H1 (cell line): ENCODE data around the gene BBS9. TPM values are rescaled to one million over a fixed set of nuclear protein-coding genes. Genes with fewer than 3 reads are reported as not detected.

ENCODE experiments used
- CTCF ChIA-PET: fragments of 300-600 bp; sonication (Branson Sonifier 250); formaldehyde crosslinking; loops from one replicate; lab custom pipeline; 2021; ENCODE audit not compliant: partially characterized antibody; lab: Charles Lee
- POLR2A ChIA-PET: fragments of 300-600 bp; sonication (Branson Sonifier 250); formaldehyde crosslinking; loops from one replicate; lab custom pipeline; 2021; ENCODE audit warnings: inconsistent platforms; ENCODE audit not compliant: partially characterized antibody; lab: Charles Lee
- DNase-seq, 2 experiments: peaks; one replicate each; pipeline versions ENCODE4 v3.0.0 to v3.0.0-alpha.2; 2010 to 2022; ENCODE audit warnings: low spot score in 2 of 2, low read depth in 1 of 2, mixed read lengths in 1 of 2
- FAIRE-seq: peaks from 2 replicates; lab custom pipeline; 2011; peaks lifted over from hg19 to GRCh38; lab: Jason Lieb, UNC
- H2AFZ ChIP-seq: 2 replicates; pipeline ENCODE4 v1.8.1; 2012; ENCODE audit warnings: low read length, inconsistent platforms
- H2AK5ac ChIP-seq: 2 replicates; pipeline ENCODE4 v1.6.1; 2013; ENCODE audit warnings: low read depth, low read length
- H2BK120ac ChIP-seq: replicated peaks from 2 replicates; pipeline ENCODE3; 2013; ENCODE audit warnings: low read depth, low read length, inconsistent platforms
- H2BK12ac ChIP-seq: 2 replicates; pipeline ENCODE4 v1.6.1; 2013; ENCODE audit warnings: low read depth, low read length
- H2BK15ac ChIP-seq: 2 replicates; pipeline ENCODE4 v1.6.1; 2013; ENCODE audit warnings: low read length
- H2BK20ac ChIP-seq: 2 replicates; pipeline ENCODE4 v1.6.1; 2013; ENCODE audit warnings: low read length
- H2BK5ac ChIP-seq: 2 replicates; pipeline ENCODE4 v1.6.1; 2013; ENCODE audit warnings: low read depth, low read length
- H3K14ac ChIP-seq: 2 replicates; pipeline ENCODE4 v1.6.1; 2013; ENCODE audit warnings: inconsistent platforms; ENCODE audit not compliant: insufficient read length
- H3K18ac ChIP-seq: 2 replicates; pipeline ENCODE4 v1.6.1; 2013; ENCODE audit warnings: low read length; ENCODE audit errors: extremely low read depth
- H3K23ac ChIP-seq: 2 replicates; pipeline ENCODE4 v1.6.1; 2013; ENCODE audit warnings: inconsistent platforms; ENCODE audit not compliant: insufficient read length
- H3K23me2 ChIP-seq: 2 replicates; pipeline ENCODE4 v1.6.1; 2013; ENCODE audit warnings: low read depth, low read length
- H3K27ac ChIP-seq: 2 replicates; pipeline ENCODE4 v1.6.1; 2011; ENCODE audit warnings: low read depth, low read length, inconsistent platforms
- H3K27me3 ChIP-seq, 4 experiments: replicated peaks in 1 of 4; 1 replicate in 1 of 4; 2 replicates in 3 of 4; pipeline versions ENCODE4 v1.6.1 to v1.8.1; 2011 to 2013; ENCODE audit warnings: low read length in 3 of 4, mild to moderate bottlenecking in 3 of 4, inconsistent platforms in 2 of 4, mixed read lengths in 2 of 4, moderate library complexity in 1 of 4; ENCODE audit not compliant: control insufficient read depth in 3 of 4, insufficient read depth in 3 of 4; ENCODE audit errors: extremely low read depth in 1 of 4
- H3K36me3 ChIP-seq, 4 experiments: 2 replicates each; pipeline versions ENCODE4 v1.6.1 to v1.8.1; 2011 to 2013; ENCODE audit warnings: mild to moderate bottlenecking in 4 of 4, low read length in 3 of 4, moderate library complexity in 2 of 4, control low read depth in 1 of 4, inconsistent platforms in 1 of 4; ENCODE audit not compliant: insufficient read depth in 4 of 4, control insufficient read depth in 2 of 4
- H3K4ac ChIP-seq: replicated peaks from 2 replicates; pipeline ENCODE3; 2013; ENCODE audit warnings: low read length, low read depth, mixed read lengths, inconsistent platforms; ENCODE audit not compliant: insufficient read length
- H3K4me1 ChIP-seq, 4 experiments: replicated peaks in 1 of 4; 1 replicate in 1 of 4; 2 replicates in 3 of 4; pipeline versions ENCODE4 v1.6.1 to v1.8.1; 2011 to 2013; ENCODE audit warnings: low read length in 3 of 4, inconsistent platforms in 2 of 4, mixed read lengths in 1 of 4; ENCODE audit not compliant: insufficient read depth in 4 of 4, control insufficient read depth in 3 of 4
- H3K4me2 ChIP-seq, 2 experiments: 2 replicates each; pipeline versions ENCODE4 v1.6.1 to v1.8.1; 2011 to 2013; ENCODE audit warnings: low read depth in 2 of 2, low read length in 2 of 2, control low read depth in 1 of 2, inconsistent platforms in 1 of 2, mild to moderate bottlenecking in 1 of 2; ENCODE audit not compliant: insufficient read depth in 1 of 2
- H3K4me3 ChIP-seq, 4 experiments: fragments of 200-600, 300-600 bp in 1 of 4; sonication (generic), shearing (Covaris generic), sonication (Bioruptor Twin) in 1 of 4; 2 replicates each; pipeline versions ENCODE4 v1.5.1 to v1.8.1; 2011 to 2016; ENCODE audit warnings: low read length in 4 of 4, low read depth in 3 of 4, control low read depth in 2 of 4, inconsistent platforms in 2 of 4, mild to moderate bottlenecking in 2 of 4, mixed read lengths in 1 of 4, moderate library complexity in 1 of 4; ENCODE audit not compliant: insufficient read depth in 2 of 4; ENCODE audit errors: extremely low read depth in 1 of 4
- H3K56ac ChIP-seq: replicated peaks from 2 replicates; pipeline ENCODE3; 2013; ENCODE audit warnings: low read depth, mild to moderate bottlenecking, mixed read lengths, low read length, inconsistent platforms; ENCODE audit not compliant: insufficient read length
- H3K79me1 ChIP-seq: 2 replicates; pipeline ENCODE4 v1.6.1; 2013; ENCODE audit warnings: low read depth, low read length, control low read depth
- H3K79me2 ChIP-seq, 2 experiments: 2 replicates each; pipeline versions ENCODE4 v1.6.1 to v1.8.1; 2012 to 2013; ENCODE audit warnings: low read length in 2 of 2, mild to moderate bottlenecking in 2 of 2, inconsistent platforms in 1 of 2; ENCODE audit not compliant: insufficient read depth in 2 of 2, control insufficient read depth in 1 of 2
- H3K9ac ChIP-seq, 4 experiments: replicated peaks in 1 of 4; 1 replicate in 1 of 4; 2 replicates in 3 of 4; pipeline versions ENCODE4 v1.6.1 to v1.8.1; 2011 to 2013; ENCODE audit warnings: low read depth in 3 of 4, low read length in 3 of 4, control low read depth in 2 of 4, mild to moderate bottlenecking in 2 of 4, moderate library complexity in 2 of 4, inconsistent platforms in 1 of 4; ENCODE audit errors: extremely low read depth in 1 of 4
- H3K9me3 ChIP-seq, 2 experiments: 2 replicates each; pipeline versions ENCODE4 v1.6.1 to v1.8.1; 2012 to 2013; ENCODE audit warnings: mild to moderate bottlenecking in 2 of 2, moderate library complexity in 2 of 2, control low read depth in 1 of 2, inconsistent platforms in 1 of 2, low read depth in 1 of 2, low read length in 1 of 2, mixed read lengths in 1 of 2; ENCODE audit not compliant: insufficient read depth in 2 of 2
- H4K20me1 ChIP-seq, 2 experiments: replicated peaks in 1 of 2; 2 replicates each; pipeline versions ENCODE3 to v1.8.1; 2011 to 2013; ENCODE audit warnings: inconsistent platforms in 2 of 2, low read length in 2 of 2, mild to moderate bottlenecking in 1 of 2; ENCODE audit not compliant: insufficient read depth in 2 of 2, control insufficient read depth in 1 of 2
- H4K5ac ChIP-seq: 2 replicates; pipeline ENCODE4 v1.6.1; 2013; ENCODE audit warnings: low read length, low read depth, mixed read lengths, inconsistent platforms; ENCODE audit not compliant: insufficient read length
- H4K8ac ChIP-seq: 2 replicates; pipeline ENCODE4 v1.8.0; 2013; ENCODE audit warnings: mild to moderate bottlenecking, moderate library complexity, low read length, inconsistent platforms; ENCODE audit not compliant: insufficient read depth; ENCODE audit errors: extremely low read depth
- H4K91ac ChIP-seq: replicated peaks from 2 replicates; pipeline ENCODE3; 2013; ENCODE audit warnings: low read length, mixed read lengths, inconsistent platforms; ENCODE audit not compliant: insufficient read length
- CHD2 ChIP-seq: IDR thresholded peaks from 2 replicates; pipeline ENCODE4 v1.6.1; 2012; ENCODE audit warnings: low read length, improper control_type of control experiment
- CREB1 ChIP-seq: IDR thresholded peaks from 2 replicates; pipeline ENCODE4 v1.6.1; 2012; ENCODE audit warnings: inconsistent platforms
- EGR1 ChIP-seq: IDR thresholded peaks from 2 replicates; pipeline ENCODE4 v1.6.1; 2011; ENCODE audit warnings: low read depth, low read length, borderline replicate concordance
- EP300 ChIP-seq, 2 experiments: IDR thresholded peaks; 1 replicate in 1 of 2; 2 replicates in 1 of 2; pipeline ENCODE4 v1.6.1; 2011 to 2012; ENCODE audit warnings: low read depth in 2 of 2, low read length in 2 of 2, mild to moderate bottlenecking in 2 of 2, borderline replicate concordance in 1 of 2, inconsistent platforms in 1 of 2, moderate library complexity in 1 of 2
- GTF2F1 ChIP-seq: IDR thresholded peaks from 2 replicates; pipeline ENCODE4 v1.6.1; 2012; ENCODE audit warnings: low read depth, low read length, improper control_type of control experiment, borderline replicate concordance
- HDAC2 ChIP-seq, 2 experiments: fragments of 300-600 bp in 1 of 2; sonication (generic) in 1 of 2; IDR thresholded peaks; 2 replicates each; pipeline ENCODE4 v1.6.1; 2011 to 2012; ENCODE audit warnings: low read depth in 2 of 2, low read length in 2 of 2, mild to moderate bottlenecking in 2 of 2, moderate library complexity in 2 of 2, borderline replicate concordance in 1 of 2, inconsistent platforms in 1 of 2
- NANOG ChIP-seq: IDR thresholded peaks from 2 replicates; pipeline ENCODE4 v1.6.1; 2011; ENCODE audit warnings: low read length, low read depth, mild to moderate bottlenecking, inconsistent platforms; ENCODE audit not compliant: insufficient read depth, poor library complexity, severe bottlenecking
- NRF1 ChIP-seq: IDR thresholded peaks from 2 replicates; pipeline ENCODE4 v1.6.1; 2011; ENCODE audit warnings: mild to moderate bottlenecking, low read depth, low read length, improper control_type of control experiment
- POLR2A ChIP-seq, 2 experiments: IDR thresholded peaks; 1 replicate in 1 of 2; 2 replicates in 1 of 2; pipeline ENCODE4 v1.6.1; 2011; ENCODE audit warnings: low read depth in 2 of 2, low read length in 2 of 2, mild to moderate bottlenecking in 2 of 2; ENCODE audit errors: control extremely low read depth in 1 of 2
- RBBP5 ChIP-seq: IDR thresholded peaks from 2 replicates; pipeline ENCODE4 v1.7.1; 2012; ENCODE audit warnings: low read depth, mild to moderate bottlenecking, inconsistent platforms, low read length, moderate library complexity, borderline replicate concordance
- SAP30 ChIP-seq: fragments of 300-600 bp; sonication (generic); IDR thresholded peaks from 2 replicates; pipeline ENCODE4 v1.7.1; 2012; ENCODE audit warnings: low read length, moderate library complexity, mild to moderate bottlenecking, inconsistent platforms; ENCODE audit not compliant: insufficient read depth, insufficient replicate concordance
- SP1 ChIP-seq: IDR thresholded peaks from 2 replicates; pipeline ENCODE4 v1.6.1; 2011; ENCODE audit warnings: low read depth, low read length
- SP4 ChIP-seq: IDR thresholded peaks from 2 replicates; pipeline ENCODE4 v1.6.1; 2012; ENCODE audit warnings: low read length, inconsistent platforms
- SRF ChIP-seq: IDR thresholded peaks from 2 replicates; pipeline ENCODE4 v1.6.1; 2011; ENCODE audit warnings: mild to moderate bottlenecking, low read depth, low read length, moderate library complexity
- TEAD4 ChIP-seq: IDR thresholded peaks from 2 replicates; pipeline ENCODE4 v1.6.1; 2012; ENCODE audit warnings: low read depth, low read length, inconsistent platforms, mixed read lengths
- WGBS, 2 experiments: shearing (Covaris generic) in 1 of 2; methylation state at CpG; one replicate each; pipeline versions ENCODE4 v1.1.6 to v1.1.7; 2013 to 2015; ENCODE audit warnings: low lambda C conversion rate in 2 of 2, mixed read lengths in 2 of 2, inconsistent platforms in 1 of 2, low coverage in 1 of 2, missing lambda C conversion rate in 1 of 2; ENCODE audit not compliant: insufficient replicate concordance in 2 of 2, insufficient coverage in 1 of 2, insufficient read length in 1 of 2; ENCODE audit errors: extremely low coverage in 1 of 2, missing lambda C conversion rate in 1 of 2; 5-methylcytosine and 5-hydroxymethylcytosine counted together
- polyA plus RNA-seq, 7 experiments: library from polyadenylated mRNA; depleted of rRNA in 3 of 7; stranded (reverse) in 5 of 7; unstranded in 2 of 7; fragments of >200 nt in 5 of 7; fragments of 200-250 nt in 2 of 7; gene quantifications; 1 replicate in 5 of 7; 2 replicates in 1 of 7; 4 replicates in 1 of 7; pipeline versions ENCODE4 v1.2.1 to v1.2.3, GENCODE V29; 2011 to 2013; ENCODE audit warnings: missing spikeins in 2 of 7, mixed read lengths in 2 of 7
- total RNA-seq: library from RNA; stranded (reverse); fragmentation: NEBNext Ultra II Directional; extraction: Animal tissue kit (Norgen Biotek cat#: 25700); gene quantifications from 2 replicates; pipeline ENCODE4 v1.2.1, GENCODE V29; 2021

Gene BBS9
- total and polyA plus RNA-seq, 2 of the 8 experiments (the other 6 are each of a cell fraction or from before 2014, with no cell fraction given) = 22.3 to 37.0 TPM

GRCh38 chr7:33195264-33195663 lies 65.9 kb downstream of the BBS9 start:
- Histone ChIP-seq H3K27me3 (no peaks in the 10 kb centered on the region), H3K36me3 (no peaks in the 10 kb centered on the region), H3K9ac (no peak overlapping the region), H4K5ac (no peak overlapping the region), H3K23ac (no peak overlapping the region), H3K79me1 (no peaks in the 10 kb centered on the region), H2BK120ac (no peak overlapping the region), H2BK15ac (no peak overlapping the region), H3K4ac (no peak overlapping the region), H3K56ac (no peak overlapping the region), H4K20me1 (no peaks in the 10 kb centered on the region), H3K18ac (no peak overlapping the region), H3K4me3 (no peak overlapping the region), H2BK5ac (no peak overlapping the region), H2BK12ac (no peak overlapping the region), H3K23me2 (no peaks in the 10 kb centered on the region), H2AK5ac (no peak overlapping the region), H3K27ac (no peak overlapping the region), H3K4me2 (no peak overlapping the region), H3K79me2 (no peaks in the 10 kb centered on the region), H3K9me3 (no peaks in the 10 kb centered on the region), H2AFZ (no peak overlapping the region), H3K14ac (no peak overlapping the region), H4K91ac (no peak overlapping the region), H3K4me1 (no peaks in the 10 kb centered on the region), H2BK20ac (no peak overlapping the region), H4K8ac (no peak overlapping the region)
- DNase-seq = no peak
- CTCF ChIA-PET = interaction anchor here (0.8 to 1.0 kb wide), 2 partner anchors 10 to 641 kb away, joined by 3 read pairs; no protein-coding TSS in a partner anchor
- WGBS, 2 experiments = 87% methylated on average over 2 of the region's 2 CpGs; no CpG with 5 or more reads in 1 of the 2 experiments
- FAIRE-seq = no peak
- POLR2A ChIA-PET = no interaction called here
- no peak for TF ChIP-seq CREB1
- no peak for TF ChIP-seq SAP30
- no peak for TF ChIP-seq TEAD4
- TF ChIP-seq SRF = no peak
- TF ChIP-seq HDAC2 (IDR thresholded peaks at IDR 0.05; ENCODE audit: borderline replicate concordance in 1 of 2, low read depth in 2 of 2, low read length in 2 of 2) = no peak
- no peak for TF ChIP-seq NANOG
- TF ChIP-seq NRF1 = no peak
- TF ChIP-seq POLR2A (IDR thresholded peaks at IDR 0.05; ENCODE audit: control extremely low read depth in 1 of 2, low read depth in 2 of 2, low read length in 2 of 2) = no peak
- no peak for TF ChIP-seq CHD2
- no peak for TF ChIP-seq EP300 (IDR thresholded peaks at IDR 0.05; ENCODE audit: borderline replicate concordance in 1 of 2, low read depth in 2 of 2, low read length in 2 of 2)
- TF ChIP-seq SP4 = no peak
- TF ChIP-seq SP1 = no peak
- no peak for TF ChIP-seq RBBP5
- TF ChIP-seq GTF2F1 = no peak
- TF ChIP-seq EGR1 = no peak
